KOPT-K1 (cell line): Measurements from ENCODE around the gene SLC25A23.
"Not testable (repeated sequence)": the region's sequence is repeated elsewhere in the genome, so short reads cannot be mapped to it uniquely, and the experiment has no call there.

Experiments
- H3K27ac ChIP-seq: fragments of 200-600 bp; sonication (generic); 2 replicates; pipeline ENCODE4 v1.5.1; 2016; ENCODE audit warnings: antibody characterized with exemption, mild to moderate bottlenecking, low read depth, low read length; ENCODE audit not compliant: poor library complexity, severe bottlenecking
- H3K36me3 ChIP-seq: fragments of 200-600 bp; sonication (generic); 2 replicates; pipeline ENCODE4 v1.5.1; 2017; ENCODE audit warnings: antibody characterized with exemption, mild to moderate bottlenecking, low read length, moderate library complexity; ENCODE audit not compliant: insufficient read depth
- H3K9me3 ChIP-seq: fragments of 200-600 bp; sonication (generic); 2 replicates; pipeline ENCODE4 v1.5.1; 2017; ENCODE audit warnings: antibody characterized with exemption, low read length, mild to moderate bottlenecking; ENCODE audit not compliant: insufficient read depth, poor library complexity, severe bottlenecking

The SLC25A23 gene

DNA sequence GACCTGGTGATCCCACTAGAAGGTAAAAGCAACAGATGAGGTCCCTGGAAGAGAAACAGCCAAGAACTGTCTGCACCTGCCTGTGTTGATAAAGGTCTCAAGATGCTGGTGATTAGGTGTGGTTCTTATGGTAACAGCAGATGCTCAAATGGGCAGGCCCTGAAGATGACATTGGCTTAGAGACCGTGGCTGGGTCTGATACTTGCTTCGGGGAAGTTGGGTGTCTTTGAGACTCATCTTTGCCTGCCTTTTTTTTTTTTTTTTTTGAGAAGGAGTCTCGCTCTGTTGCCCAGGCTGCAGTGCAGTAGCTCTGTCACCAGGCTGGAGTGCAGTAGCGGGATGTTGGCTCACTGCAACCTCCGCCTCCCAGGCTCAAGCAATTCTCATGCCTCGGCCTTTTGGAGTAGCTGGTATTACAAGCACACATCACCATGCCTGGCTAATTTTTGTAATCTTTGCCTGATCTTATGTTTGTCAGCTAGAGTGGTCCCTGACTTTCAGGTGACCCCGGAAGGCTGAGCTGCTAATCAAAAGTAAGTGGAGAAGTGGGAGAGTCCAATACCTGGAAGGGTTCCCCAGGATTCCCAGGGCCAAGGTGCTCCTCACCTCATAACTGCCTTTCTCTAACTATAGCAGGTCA is 7.9 kb downstream of the SLC25A23 start:
- H3K9me3 ChIP-seq = peaks cover 15% of the 10 kb centered on the region
- H3K36me3 ChIP-seq = peaks cover 37% of the 10 kb centered on the region

GRCh38 chr19:6450166-6450565 is 9.4 kb downstream of the SLC25A23 start:
- H3K27ac ChIP-seq = no peak overlapping the region
- H3K9me3 ChIP-seq = peaks cover 15% of the 10 kb centered on the region
- peaks cover 25% of the 10 kb centered on the region for H3K36me3 ChIP-seq

More for the DNA sequence above, 7.9 kb downstream of the SLC25A23 start:
- no peak overlapping the region for H3K27ac ChIP-seq

DNA sequence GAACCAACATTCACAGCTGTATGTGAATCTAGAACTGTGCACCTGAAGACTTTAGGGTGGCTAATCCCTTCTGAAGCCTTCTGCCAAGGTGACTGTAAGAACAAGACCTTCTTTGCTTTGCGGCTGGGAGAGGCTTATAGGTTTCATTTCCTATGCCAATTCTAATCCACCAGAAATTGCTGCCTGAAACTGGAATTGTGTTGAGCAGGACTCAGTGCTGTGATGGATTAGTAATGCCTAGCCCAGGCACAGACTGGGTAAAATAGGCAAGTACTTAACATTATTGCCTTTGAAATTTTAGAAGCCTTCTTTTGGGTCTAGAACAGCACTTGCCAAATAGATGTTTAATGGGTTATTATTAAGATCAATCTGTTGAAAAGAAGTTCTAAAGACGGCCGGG is 11.5 kb downstream of the SLC25A23 start:
- peaks cover 6% of the 10 kb centered on the region; the same call in 1 of the 2 replicates for H3K36me3 ChIP-seq

DNA sequence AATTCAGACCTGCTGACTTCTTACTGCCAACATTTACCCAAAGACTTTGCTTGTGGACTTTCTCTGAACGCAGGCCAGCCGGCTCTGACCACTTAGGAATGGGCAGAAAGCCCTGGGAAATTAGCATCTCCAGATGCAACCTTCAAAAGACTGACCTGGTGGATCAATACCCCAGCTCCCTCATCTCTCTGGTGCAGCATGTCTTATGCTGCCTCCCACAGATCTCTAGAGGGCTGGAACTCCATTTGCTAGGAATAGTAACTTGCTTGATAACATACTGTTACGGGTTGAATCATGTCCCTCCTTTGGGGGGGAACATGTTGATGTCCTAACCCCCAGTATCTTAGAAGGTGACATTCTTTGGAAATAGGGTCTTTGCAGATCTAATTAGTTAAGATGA is 13.1 kb downstream of the SLC25A23 start:
- no peaks in the 10 kb centered on the region; the same call in 1 of the 2 replicates for H3K36me3 ChIP-seq
- H3K27ac ChIP-seq = no peak overlapping the region
- no peaks in the 10 kb centered on the region for H3K9me3 ChIP-seq

More for the DNA sequence above, 11.5 kb downstream of the SLC25A23 start:
- Histone ChIP-seq H3K9me3 (no peaks in the 10 kb centered on the region), H3K27ac (no peak overlapping the region)

DNA sequence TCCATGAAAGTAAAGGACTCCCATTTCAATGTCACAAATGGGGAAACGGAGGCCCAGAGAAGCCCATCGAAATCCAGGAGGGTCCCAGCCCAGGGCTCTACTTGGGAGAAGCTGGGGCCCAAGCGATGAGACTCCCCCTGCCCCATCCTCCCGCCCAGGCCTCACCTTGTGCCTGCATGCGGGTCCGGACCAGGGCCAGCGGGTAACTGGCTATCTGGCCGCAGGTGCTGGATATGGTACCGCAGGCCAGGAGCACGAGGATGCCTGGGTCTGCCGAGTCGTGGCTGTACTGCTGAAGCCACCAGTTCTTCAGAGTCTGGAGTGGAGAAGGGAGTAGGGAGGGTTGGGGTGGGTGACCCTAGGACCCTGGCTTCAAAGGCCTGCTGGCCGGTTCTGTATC is 15.6 kb downstream of the SLC25A23 start:
- Histone ChIP-seq H3K27ac (no peak overlapping the region), H3K9me3 (no peaks in the 10 kb centered on the region), H3K36me3 (no peaks in the 10 kb centered on the region; the same call in 1 of the 2 replicates)

DNA sequence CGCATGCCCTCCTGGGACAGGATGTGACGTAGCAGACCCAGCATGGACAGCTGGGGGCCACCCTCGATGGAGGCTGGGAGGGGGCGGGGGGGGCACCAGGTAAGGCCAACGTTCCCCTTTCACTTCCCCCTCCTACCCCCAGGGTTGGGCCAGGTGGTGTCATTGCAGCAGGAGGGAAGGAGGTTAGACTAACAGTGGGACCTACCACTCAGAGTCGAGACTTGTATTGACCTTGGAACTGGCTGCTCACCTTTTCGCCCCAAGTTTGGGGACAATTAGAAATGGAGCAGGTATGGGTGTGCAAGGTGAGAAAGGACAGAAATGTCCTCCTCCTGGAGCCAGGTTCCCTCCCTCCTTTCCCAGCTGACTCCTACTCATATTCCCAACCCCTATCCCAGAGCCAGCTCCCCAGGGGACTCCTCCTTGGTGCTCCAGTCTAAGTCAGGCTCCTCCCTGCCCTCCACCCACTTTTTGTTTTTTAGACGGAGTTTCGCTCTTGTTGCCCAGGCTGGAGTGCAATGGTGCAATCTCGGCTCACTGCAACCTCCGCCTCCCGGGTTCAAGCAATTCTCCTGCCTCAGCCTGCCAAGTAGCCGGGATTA is 17.4 kb downstream of the SLC25A23 start:
- H3K9me3 ChIP-seq = no peaks in the 10 kb centered on the region
- no peaks in the 10 kb centered on the region; the same call in 1 of the 2 replicates for H3K36me3 ChIP-seq
- no peak overlapping the region for H3K27ac ChIP-seq

DNA sequence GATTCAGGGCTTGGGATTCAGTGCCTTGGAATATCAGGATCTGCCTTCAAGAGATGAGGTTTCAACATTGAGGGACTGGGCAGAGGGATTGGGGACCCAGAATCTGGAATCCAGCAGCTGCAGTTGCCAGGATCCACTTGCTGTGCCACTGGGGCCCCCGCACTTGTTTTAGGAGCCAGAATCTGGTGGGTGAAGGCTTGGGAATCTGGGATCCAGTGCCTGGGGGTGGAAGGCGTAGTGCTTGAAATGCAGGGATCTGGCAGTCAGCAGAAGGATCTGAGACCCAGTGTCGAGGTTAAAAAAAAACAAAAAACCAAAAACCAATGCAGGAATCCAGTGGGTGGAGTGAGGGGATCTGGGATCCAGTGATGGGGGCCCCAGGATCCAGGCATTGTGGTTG is 18.7 kb downstream of the SLC25A23 start:
- H3K9me3 ChIP-seq = no peaks in the 10 kb centered on the region
- no peaks in the 10 kb centered on the region; the same call in 1 of the 2 replicates for H3K36me3 ChIP-seq
- H3K27ac ChIP-seq = no peak overlapping the region

DNA sequence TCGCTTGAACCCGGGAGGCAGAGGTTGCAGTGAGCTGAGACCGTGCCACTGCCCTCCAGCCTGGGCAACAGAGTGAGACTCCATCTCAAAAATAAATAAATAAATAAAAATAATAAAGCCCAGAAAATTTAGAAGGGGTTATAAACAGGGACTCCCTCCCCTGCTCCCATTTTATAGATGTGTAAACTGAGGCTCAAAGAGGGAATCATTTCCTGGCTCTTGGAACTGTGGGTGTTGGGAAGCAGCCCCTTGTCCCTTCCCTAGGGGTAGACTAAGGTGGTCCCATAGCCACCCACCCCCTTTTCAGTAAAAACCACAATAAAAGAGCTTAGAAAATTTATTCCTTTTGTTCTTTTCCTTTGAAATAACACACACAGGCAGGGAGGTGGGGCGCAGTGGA is 19.8 kb downstream of the SLC25A23 start:
- Histone ChIP-seq H3K27ac (no peak overlapping the region), H3K36me3 (no peaks in the 10 kb centered on the region), H3K9me3 (no peaks in the 10 kb centered on the region)

GRCh38 chr19:6433663-6434062 is 25.9 kb downstream of the SLC25A23 start, which contains the start of gene SLC25A41:
Gene SLC25A41 (minus strand): TSS chr19:6433763. CDS start chr19:6433693, 70 bp downstream.
- no peaks in the 10 kb centered on the region for H3K36me3 ChIP-seq
- H3K9me3 ChIP-seq = no peaks in the 10 kb centered on the region
- H3K27ac ChIP-seq = no peak within 1 kb of the TSS

- H3K9me3 ChIP-seq = no peaks in the 10 kb centered on the region
- no peaks in the 10 kb centered on the region for H3K36me3 ChIP-seq
- no peak overlapping the region for H3K27ac ChIP-seq
These were observed 26.4 kb downstream of the SLC25A23 start for GRCh38 chr19:6433165-6433564.

DNA sequence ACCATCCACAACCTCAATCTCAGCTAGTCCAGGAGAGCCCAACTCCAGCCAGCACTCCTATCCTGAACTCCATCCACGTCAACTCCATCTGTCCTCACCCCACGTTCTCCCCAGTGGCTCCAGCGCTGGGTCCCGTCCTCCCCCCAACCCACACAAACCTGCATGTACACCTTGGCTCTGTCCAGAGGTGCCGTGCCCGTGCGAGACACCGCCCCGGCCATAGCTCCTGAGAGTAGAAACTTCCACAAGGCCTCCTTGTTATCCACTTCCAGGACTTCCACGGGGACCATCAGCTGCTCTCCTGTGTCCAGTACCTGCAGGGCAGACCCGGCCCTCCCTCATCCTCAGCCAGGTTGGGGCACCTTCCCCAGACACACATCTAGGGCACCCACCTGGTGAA is 27.7 kb downstream of the SLC25A23 start:
- H3K36me3 ChIP-seq = no peaks in the 10 kb centered on the region
- no peaks in the 10 kb centered on the region for H3K9me3 ChIP-seq
- H3K27ac ChIP-seq = no peak overlapping the region

DNA sequence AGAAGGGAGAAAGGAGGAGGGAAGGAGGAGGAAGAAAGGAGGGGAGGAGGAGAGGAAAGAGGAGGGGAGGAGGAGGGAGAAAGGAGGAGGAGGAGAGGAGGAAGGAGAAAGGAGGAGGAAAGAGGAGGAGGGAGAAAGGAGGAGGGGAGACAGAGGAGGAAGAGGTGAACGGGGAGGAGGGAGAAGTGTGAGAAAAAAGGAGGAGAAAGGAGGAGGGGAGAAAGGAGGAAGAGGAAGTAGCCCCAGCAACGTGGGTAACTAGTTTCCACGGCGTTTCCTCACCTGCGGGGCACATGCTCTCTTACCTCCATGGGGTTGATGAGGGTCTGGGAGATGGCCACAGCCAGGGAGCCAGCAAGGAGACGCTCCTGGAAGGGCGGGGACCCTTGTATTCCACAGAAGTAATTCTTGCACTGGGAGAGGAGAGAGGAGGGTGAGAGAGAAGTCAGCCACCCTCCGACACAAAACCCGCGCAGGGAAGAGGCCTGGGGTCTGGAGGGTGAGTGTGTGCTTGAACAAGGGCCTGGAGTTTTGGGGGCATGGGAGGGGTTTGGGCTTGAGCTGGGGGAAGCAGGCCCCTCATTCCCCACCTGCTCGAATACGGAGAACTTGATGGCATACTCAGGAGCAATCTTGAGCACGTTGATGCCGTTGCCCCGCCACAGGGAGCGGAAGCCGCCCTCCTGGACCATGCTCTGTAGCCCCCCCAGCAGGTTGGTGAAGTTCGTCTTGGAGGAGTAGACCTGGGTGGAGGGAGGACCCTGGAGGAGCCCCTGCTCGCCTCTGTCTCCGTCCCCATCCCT is 30.0 kb downstream of the SLC25A23 start:
- Histone ChIP-seq H3K9me3 (no peaks in the 10 kb centered on the region), H3K36me3 (no peaks in the 10 kb centered on the region), H3K27ac (no peak overlapping the region)

DNA sequence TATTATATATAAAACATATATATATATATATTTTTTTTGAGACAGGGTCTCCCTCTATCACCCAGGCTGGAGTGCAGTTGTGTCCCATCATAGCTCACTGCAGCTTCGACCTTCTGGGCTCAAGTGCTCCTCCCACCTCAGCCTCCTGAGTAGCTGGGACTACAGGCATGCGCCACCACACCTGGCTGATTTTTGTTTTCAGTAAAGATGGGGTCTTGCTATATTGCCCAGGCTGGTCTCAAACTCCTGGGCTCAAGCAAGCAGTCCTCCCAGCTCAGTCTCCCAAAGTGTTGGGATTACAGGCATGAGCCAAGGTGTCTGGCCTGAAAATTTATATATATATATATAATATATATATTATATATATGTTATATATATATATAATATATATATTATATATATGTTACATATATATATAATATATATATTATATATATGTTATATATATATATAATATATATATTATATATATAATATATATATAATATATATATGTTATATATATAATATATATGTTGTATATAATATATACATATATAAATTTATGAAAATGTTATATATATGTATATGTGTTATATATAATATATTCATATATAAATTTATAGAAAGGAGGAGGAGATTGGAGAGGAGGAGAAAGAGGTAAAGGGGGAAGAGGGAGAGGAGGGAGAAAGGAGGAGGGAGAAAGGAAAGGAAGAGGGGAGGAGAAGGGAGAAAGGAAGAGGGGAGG is 30.7 kb downstream of the SLC25A23 start:
- not testable (repeated sequence) for H3K36me3 ChIP-seq, H3K27ac ChIP-seq, H3K9me3 ChIP-seq

- Histone ChIP-seq H3K36me3 (peaks cover 11% of the 10 kb centered on the region), H3K9me3 (no peaks in the 10 kb centered on the region), H3K27ac (no peak overlapping the region)
These were observed 32.5 kb downstream of the SLC25A23 start for GRCh38 chr19:6427131-6427530.
